ENCODE results near the gene SEMA4G.

Gene SEMA4G

GRCh38 chr10:100943508-100943907, 25.8 kb upstream of the SEMA4G start:
- Histone ChIP-seq H3K36me3 (ENCODE audit: insufficient read depth, low read length) (peaks cover 81% of the 10 kb centered on the region), H3K79me2 (ENCODE audit: insufficient read depth, low read length) (no peaks in the 10 kb centered on the region), H4K20me1 (ENCODE audit: insufficient read depth, low read length, poor library complexity, severe bottlenecking) (peaks cover 4% of the 10 kb centered on the region), H3K27me3 (ENCODE audit: insufficient read depth, low read length, poor library complexity, severe bottlenecking) (no peaks in the 10 kb centered on the region), H3K9ac (ENCODE audit: low read depth, low read length, poor library complexity, severe bottlenecking) (no peak overlapping the region), H3K4me1 (ENCODE audit: insufficient read depth, low read length, poor library complexity, severe bottlenecking) (peaks cover 7% of the 10 kb centered on the region), H2AFZ (ENCODE audit: low read length) (no peak overlapping the region), H3F3A (ENCODE audit: low read depth) (peaks cover 6% of the 10 kb centered on the region; the same call in 1 of the 2 replicates), H3K9me2 (replicated peaks; ENCODE audit: low read depth, low read length) (no peaks in the 10 kb centered on the region), H3K4me3 (ENCODE audit: low read length, poor library complexity, severe bottlenecking) (peak overlapping the region; percentile 11), H3K4me2 (ENCODE audit: low read depth, low read length, poor library complexity, severe bottlenecking) (peak overlapping the region; percentile 40), H3K9me3 (ENCODE audit: insufficient read depth, low read depth, low read length) (no peaks in the 10 kb centered on the region)
- TF ChIP-seq CTCF (conservative IDR thresholded peaks at IDR 0.05; ENCODE audit: low read length) (no peak), EZH2phosphoT487 (IDR thresholded peaks at IDR 0.05; ENCODE audit: borderline replicate concordance) (no peak)

- Histone ChIP-seq H3K4me3 (ENCODE audit: low read length, poor library complexity, severe bottlenecking) (no peak overlapping the region), H2AFZ (ENCODE audit: low read length) (no peak overlapping the region), H3K9me3 (ENCODE audit: insufficient read depth, low read depth, low read length) (no peaks in the 10 kb centered on the region), H3K9me2 (replicated peaks; ENCODE audit: low read depth, low read length) (no peaks in the 10 kb centered on the region), H3K79me2 (ENCODE audit: insufficient read depth, low read length) (no peaks in the 10 kb centered on the region), H3K36me3 (ENCODE audit: insufficient read depth, low read length) (peaks cover 82% of the 10 kb centered on the region), H3K27me3 (ENCODE audit: insufficient read depth, low read length, poor library complexity, severe bottlenecking) (no peaks in the 10 kb centered on the region), H3K4me1 (ENCODE audit: insufficient read depth, low read length, poor library complexity, severe bottlenecking) (peaks cover 7% of the 10 kb centered on the region), H4K20me1 (ENCODE audit: insufficient read depth, low read length, poor library complexity, severe bottlenecking) (peaks cover 4% of the 10 kb centered on the region), H3K9ac (ENCODE audit: low read depth, low read length, poor library complexity, severe bottlenecking) (no peak overlapping the region), H3F3A (ENCODE audit: low read depth) (peaks cover 6% of the 10 kb centered on the region; the same call in 1 of the 2 replicates), H3K4me2 (ENCODE audit: low read depth, low read length, poor library complexity, severe bottlenecking) (no peak overlapping the region)
- TF ChIP-seq EZH2phosphoT487 (IDR thresholded peaks at IDR 0.05; ENCODE audit: borderline replicate concordance) (no peak), CTCF (conservative IDR thresholded peaks at IDR 0.05; ENCODE audit: low read length) (no peak)
These were observed 23.6 kb upstream of the SEMA4G start for GRCh38 chr10:100945754-100946153.

GRCh38 chr10:100948916-100949315, 20.4 kb upstream of the SEMA4G start:
- H3K4me1 ChIP-seq (ENCODE audit: insufficient read depth, low read length, poor library complexity, severe bottlenecking): peaks cover under 1% of the 10 kb centered on the region

More at GRCh38 chr10:100948916-100949315, 20.4 kb upstream of the SEMA4G start:
- Histone ChIP-seq H3K4me3 (ENCODE audit: low read length, poor library complexity, severe bottlenecking) (no peak overlapping the region), H3F3A (ENCODE audit: low read depth) (peaks cover under 1% of the 10 kb centered on the region; the same call in 1 of the 2 replicates), H3K9ac (ENCODE audit: low read depth, low read length, poor library complexity, severe bottlenecking) (no peak overlapping the region), H3K27me3 (ENCODE audit: insufficient read depth, low read length, poor library complexity, severe bottlenecking) (no peaks in the 10 kb centered on the region), H3K4me2 (ENCODE audit: low read depth, low read length, poor library complexity, severe bottlenecking) (no peak overlapping the region), H2AFZ (ENCODE audit: low read length) (no peak overlapping the region), H3K9me2 (replicated peaks; ENCODE audit: low read depth, low read length) (no peaks in the 10 kb centered on the region), H3K9me3 (ENCODE audit: insufficient read depth, low read depth, low read length) (no peaks in the 10 kb centered on the region), H4K20me1 (ENCODE audit: insufficient read depth, low read length, poor library complexity, severe bottlenecking) (no peaks in the 10 kb centered on the region), H3K36me3 (ENCODE audit: insufficient read depth, low read length) (peaks cover 74% of the 10 kb centered on the region), H3K79me2 (ENCODE audit: insufficient read depth, low read length) (no peaks in the 10 kb centered on the region)
- TF ChIP-seq CTCF (conservative IDR thresholded peaks at IDR 0.05; ENCODE audit: low read length) (no peak), EZH2phosphoT487 (IDR thresholded peaks at IDR 0.05; ENCODE audit: borderline replicate concordance) (no peak)
